ENCODE results near the gene PRKAG1. TPM values are rescaled to one million over a fixed set of nuclear protein-coding genes. Genes with fewer than 3 reads are reported as not detected.

PRKAG1 gene
- total and polyA plus RNA-seq, 10 of the 15 experiments (the other 5 are each of a cell fraction or from before 2014, with no cell fraction given), result 44.5 to 91.6 (median 60.9) TPM

DNA sequence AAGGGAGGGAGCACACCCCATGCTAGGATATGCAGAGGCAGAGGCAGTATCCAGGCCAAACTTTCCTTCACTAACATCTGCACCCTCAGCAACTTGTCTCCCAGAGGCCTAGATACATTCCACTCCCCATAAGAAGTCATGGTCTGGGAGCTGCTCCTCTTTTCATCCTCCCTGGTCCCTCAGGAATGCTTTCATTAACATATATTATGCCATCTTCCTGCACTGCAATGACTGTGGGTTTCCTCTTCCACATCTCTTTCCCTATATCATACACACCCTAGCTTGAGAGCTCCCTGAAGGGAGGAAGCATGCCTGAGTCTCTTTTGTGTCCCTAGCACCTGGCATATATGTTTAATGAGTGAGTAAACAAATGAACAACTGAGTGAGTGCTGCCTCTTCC is 28.0 kb downstream of the PRKAG1 start (continued):
- TF ChIP-seq SKIL (IDR thresholded peaks at IDR 0.05; ENCODE audit: low read depth, poor library complexity, severe bottlenecking) (no peak), PML (IDR thresholded peaks at IDR 0.05; ENCODE audit: low read length) (no peak)

GRCh38 chr12:48988030-48988649 is 30.4 kb downstream of the PRKAG1 start:
- Histone ChIP-seq H3K27me3 (replicated peaks in 1 of 2; ENCODE audit: control insufficient read depth in 2 of 2, insufficient read depth in 2 of 2, low read length in 1 of 2) (peaks cover 0 to 12% of the 10 kb centered on the region in 2 experiments; a peak in 3 of 4 replicates), H3K27ac (ENCODE audit: control insufficient read depth, insufficient read depth) (no peak overlapping the region), H3K4me1 (ENCODE audit: control insufficient read depth, insufficient read depth, low read length) (peaks cover 8% of the 10 kb centered on the region), H3K9ac (ENCODE audit: control insufficient read depth, insufficient read depth, low read length) (no peak overlapping the region), H3K36me3 (ENCODE audit: control insufficient read depth in 2 of 2, insufficient read depth in 2 of 2, low read length in 1 of 2) (no peaks in the 10 kb centered on the region), H2AFZ (ENCODE audit: control insufficient read depth, low read depth, low read length) (no peak overlapping the region), H3K9me3 (replicated peaks; ENCODE audit: control insufficient read depth, insufficient read depth, low read length) (no peaks in the 10 kb centered on the region), H3K4me2 (ENCODE audit: control insufficient read depth, insufficient read depth) (no peak overlapping the region), H3K79me2 (ENCODE audit: control insufficient read depth, insufficient read depth, low read length) (no peaks in the 10 kb centered on the region), H3K4me3 (no peak overlapping the region), H4K20me1 (ENCODE audit: control insufficient read depth, insufficient read depth) (no peaks in the 10 kb centered on the region)
- ChIA-PET CTCF (interaction anchor here (0.6 to 6.8 kb wide), 55 partner anchors 10 to 305 kb away, joined by 3 to 93 read pairs (median 5); partner anchors contain the start of genes ARF3, DDN, DDX23 and FKBP11), POLR2A (interaction anchor here (0.8 to 1.6 kb wide), 9 partner anchors 10 to 136 kb away, joined by 3 to 5 read pairs (median 4); partner anchors contain the start of genes ARF3, DDN, FKBP11 and WNT1), RAD21 (ENCODE audit: unreplicated experiment) (interaction anchor here (0.7 to 3.3 kb wide), 23 partner anchors 9 to 235 kb away, joined by 3 to 43 read pairs (median 5); partner anchors contain the start of genes ARF3, DDX23, FKBP11 and WNT1), SMC1A (ENCODE audit: uncharacterized antibody, unreplicated experiment) (interaction anchor here (0.8 to 1.9 kb wide), 27 partner anchors 9 to 193 kb away, joined by 3 to 40 read pairs (median 4); partner anchors contain the start of genes ARF3, DDX23 and FKBP11)
- in situ Hi-C loops (cut with MboI) (no loop called here), intact Hi-C loops (cut with micrococcal nuclease; ENCODE audit: unreplicated experiment) (loop anchor here (1.0 kb wide), 1 partner anchor 64 kb away; no protein-coding TSS in a partner anchor)
- 21% methylated on average over 16 of the region's 16 CpGs for WGBS (ENCODE audit: insufficient coverage, insufficient replicate concordance, low lambda C conversion rate, missing lambda C conversion rate)
- ATAC-seq (peak; percentile 87), DNase-seq (ENCODE audit: low read depth, low spot score) (no peak), FAIRE-seq (peak; percentile 96)
- no TSS peak for BruUV-seq (replicated peaks)
- TF ChIP-seq SRF (IDR thresholded peaks at IDR 0.05; ENCODE audit: low read depth in 2 of 2, low read length in 2 of 2) (no peak), CHD4 (IDR thresholded peaks at IDR 0.05) (no peak), CREM (IDR thresholded peaks at IDR 0.05; ENCODE audit: low read depth) (no peak), RFX5 (IDR thresholded peaks at IDR 0.05; ENCODE audit: low read depth, low read length) (no peak), SMARCA5 (IDR thresholded peaks at IDR 0.05) (peak; percentile 64; the same call in 1 of the 2 replicates), GATAD2B (conservative IDR thresholded peaks at IDR 0.05; ENCODE audit: low read depth) (peak; percentile 54; the same call in 1 of the 2 replicates), LARP7 (IDR thresholded peaks at IDR 0.05) (peak; percentile 55; the same call in 1 of the 2 replicates), SPI1 (IDR thresholded peaks at IDR 0.05; ENCODE audit: borderline replicate concordance, insufficient read depth, low read depth, low read length) (no peak), TARDBP (IDR thresholded peaks at IDR 0.05; ENCODE audit: borderline replicate concordance) (no peak), CTCF (IDR thresholded peaks at IDR 0.05 in 2 of 3, conservative IDR thresholded peaks at IDR 0.05 in 1 of 3; ENCODE audit: control insufficient read depth in 2 of 3, extremely low read depth in 1 of 3, insufficient read depth in 1 of 3, low read depth in 3 of 3, low read length in 3 of 3) (peak; percentile 83 to 92 (median 88)), E2F4 (IDR thresholded peaks at IDR 0.05; ENCODE audit: low read depth, low read length) (no peak)

Data from GM12878 (cell line).